ENCODE data around the gene SARNP.

SARNP gene

GRCh38 chr12:55713721-55714120 lies 103.8 kb downstream of the SARNP start:
- Histone ChIP-seq H3F3A (ENCODE audit: insufficient read depth, low read length) (no peaks in the 10 kb centered on the region), H3K4me1 (ENCODE audit: insufficient read depth, low read length, severe bottlenecking) (peaks cover 31% of the 10 kb centered on the region), H3K27ac (ENCODE audit: low read depth, low read length, poor library complexity, severe bottlenecking) (no peak overlapping the region), H2AFZ (ENCODE audit: low read length) (no peak overlapping the region), H3K36me3 (ENCODE audit: insufficient read depth, low read length) (no peaks in the 10 kb centered on the region), H3K79me2 (ENCODE audit: insufficient read depth, low read length) (no peaks in the 10 kb centered on the region), H3K27me3 (ENCODE audit: insufficient read depth, low read length) (peaks cover 4% of the 10 kb centered on the region; the same call in 1 of the 2 replicates), H3K9me2 (ENCODE audit: low read depth, low read length) (no peaks in the 10 kb centered on the region), H3K4me2 (ENCODE audit: low read length) (no peak overlapping the region), H3K9me3 (ENCODE audit: low read length) (no peaks in the 10 kb centered on the region), H4K20me1 (ENCODE audit: insufficient read depth, low read length) (no peaks in the 10 kb centered on the region), H3K4me3 (ENCODE audit: low read depth, low read length, poor library complexity, severe bottlenecking) (no peak overlapping the region), H3K9ac (ENCODE audit: low read length) (no peak overlapping the region)
- TF ChIP-seq CTCF (IDR thresholded peaks at IDR 0.05; ENCODE audit: low read length) (no peak), EZH2 (IDR thresholded peaks at IDR 0.05; ENCODE audit: borderline replicate concordance, low read length) (no peak)

- Histone ChIP-seq H3K9ac (ENCODE audit: low read length) (no peak overlapping the region), H3K27ac (ENCODE audit: low read depth, low read length, poor library complexity, severe bottlenecking) (no peak overlapping the region), H4K20me1 (ENCODE audit: insufficient read depth, low read length) (no peaks in the 10 kb centered on the region), H3F3A (ENCODE audit: insufficient read depth, low read length) (no peaks in the 10 kb centered on the region), H3K27me3 (ENCODE audit: insufficient read depth, low read length) (peaks cover 5% of the 10 kb centered on the region; the same call in 1 of the 2 replicates), H3K4me3 (ENCODE audit: low read depth, low read length, poor library complexity, severe bottlenecking) (no peak overlapping the region), H3K9me2 (ENCODE audit: low read depth, low read length) (no peaks in the 10 kb centered on the region), H3K4me1 (ENCODE audit: insufficient read depth, low read length, severe bottlenecking) (peaks cover 28% of the 10 kb centered on the region), H3K79me2 (ENCODE audit: insufficient read depth, low read length) (no peaks in the 10 kb centered on the region), H3K9me3 (ENCODE audit: low read length) (no peaks in the 10 kb centered on the region), H3K4me2 (ENCODE audit: low read length) (no peak overlapping the region), H3K36me3 (ENCODE audit: insufficient read depth, low read length) (no peaks in the 10 kb centered on the region), H2AFZ (ENCODE audit: low read length) (no peak overlapping the region)
- TF ChIP-seq CTCF (IDR thresholded peaks at IDR 0.05; ENCODE audit: low read length) (no peak), EZH2 (IDR thresholded peaks at IDR 0.05; ENCODE audit: borderline replicate concordance, low read length) (no peak)
Observed at GRCh38 chr12:55712700-55713415, 104.7 kb downstream of the SARNP start.

DNA sequence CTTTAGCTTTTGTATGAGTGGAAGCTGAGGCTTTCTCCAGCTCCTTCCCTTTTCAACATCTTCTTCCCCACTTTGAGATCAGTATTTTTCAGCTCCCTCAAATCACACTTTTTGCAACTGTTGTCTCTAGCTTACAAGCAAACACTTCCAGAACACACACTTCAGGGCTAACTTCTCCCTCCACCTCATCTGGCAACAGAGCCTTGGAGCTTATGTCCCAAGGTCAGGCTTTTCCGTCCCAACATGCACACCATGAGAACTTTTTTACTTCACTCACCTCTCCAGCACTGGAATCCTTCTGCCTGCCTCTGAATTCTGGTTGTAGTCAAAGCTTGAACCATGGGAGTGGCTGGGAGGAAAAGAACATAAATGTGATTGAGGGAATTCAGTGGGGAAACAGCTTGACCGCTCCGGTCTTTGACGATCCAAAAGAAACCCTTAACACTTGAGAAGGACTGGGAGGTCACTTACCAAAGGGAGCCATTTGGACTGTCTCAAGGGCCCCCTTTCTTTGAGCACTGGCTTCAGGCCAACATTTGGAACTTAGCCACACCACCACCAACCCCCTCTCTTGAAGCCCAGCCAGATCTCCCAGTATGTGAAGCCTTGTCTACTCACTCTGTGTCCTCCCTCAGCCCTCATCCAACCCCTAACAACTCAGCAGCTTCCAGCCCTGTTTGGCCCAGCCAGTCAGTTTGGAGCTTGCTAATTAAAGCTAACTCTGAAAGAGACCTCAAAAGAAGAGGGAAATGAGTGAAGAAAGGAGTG lies 105.6 kb downstream of the SARNP start:
- Histone ChIP-seq H3K4me3 (ENCODE audit: low read depth, low read length, poor library complexity, severe bottlenecking) (no peak overlapping the region), H3K9me2 (ENCODE audit: low read depth, low read length) (no peaks in the 10 kb centered on the region), H3K4me2 (ENCODE audit: low read length) (no peak overlapping the region), H3K4me1 (ENCODE audit: insufficient read depth, low read length, severe bottlenecking) (peaks cover 20% of the 10 kb centered on the region), H3K27ac (ENCODE audit: low read depth, low read length, poor library complexity, severe bottlenecking) (no peak overlapping the region), H3K36me3 (ENCODE audit: insufficient read depth, low read length) (no peaks in the 10 kb centered on the region), H3K79me2 (ENCODE audit: insufficient read depth, low read length) (no peaks in the 10 kb centered on the region), H4K20me1 (ENCODE audit: insufficient read depth, low read length) (no peaks in the 10 kb centered on the region), H3K9me3 (ENCODE audit: low read length) (no peaks in the 10 kb centered on the region), H3F3A (ENCODE audit: insufficient read depth, low read length) (no peaks in the 10 kb centered on the region), H3K27me3 (ENCODE audit: insufficient read depth, low read length) (peaks cover 9% of the 10 kb centered on the region), H3K9ac (ENCODE audit: low read length) (no peak overlapping the region), H2AFZ (ENCODE audit: low read length) (no peak overlapping the region)
- no peak for TF ChIP-seq EZH2 (IDR thresholded peaks at IDR 0.05; ENCODE audit: borderline replicate concordance, low read length)
- TF ChIP-seq CTCF (IDR thresholded peaks at IDR 0.05; ENCODE audit: low read length), result no peak
